Activated CD8-positive, alpha-beta T cell treated with anti-CD3 and anti-CD28 coated beads for 36 hours (primary cell): Measurements from ENCODE around the gene SESTD1. TPM values are rescaled to one million over a fixed set of nuclear protein-coding genes. Genes with fewer than 3 reads are reported as not detected.
A peak's percentile ranks its signal among the peaks of the same experiment; 100 is the strongest.
"Not testable (repeated sequence)": the region's sequence is repeated elsewhere in the genome, so short reads cannot be mapped to it uniquely, and the experiment has no call there.

Experiments
- ATAC-seq: fragments of 200-7000 bp; cut with Tn5 transposase; one replicate; pipeline ENCODE4 v1.10.0; 2021; ENCODE audit warnings: mild to moderate bottlenecking, moderate library complexity
- CTCF ChIA-PET: fragments of 350-600 bp; sonication (Branson Sonifier 250); formaldehyde crosslinking; loops from one replicate; lab custom pipeline; 2021; ENCODE audit warnings: antibody characterized with exemption; lab: Charles Lee
- POLR2A ChIA-PET: fragments of 350-600 bp; sonication (Branson Sonifier 250); formaldehyde crosslinking; loops from one replicate; lab custom pipeline; 2021; ENCODE audit warnings: antibody characterized with exemption; lab: Charles Lee
- DNase-seq: peaks from one replicate; pipeline ENCODE4 v3.0.0-alpha.2; 2020
- H3K27ac Mint-ChIP-seq: one replicate; pipeline ENCODE4 v1.8.0; 2021; ENCODE audit warnings: mild to moderate bottlenecking, mixed read lengths
- H3K27me3 Mint-ChIP-seq: one replicate; pipeline ENCODE4 v1.8.0; 2021; ENCODE audit warnings: mixed read lengths
- H3K36me3 Mint-ChIP-seq: one replicate; pipeline ENCODE4 v1.8.0; 2021; ENCODE audit warnings: low read depth, mixed read lengths
- H3K4me1 Mint-ChIP-seq: one replicate; pipeline ENCODE4 v1.8.0; 2021; ENCODE audit warnings: low read depth, mixed read lengths
- H3K4me3 Mint-ChIP-seq: one replicate; pipeline ENCODE4 v1.8.0; 2021; ENCODE audit warnings: mild to moderate bottlenecking, moderate library complexity, mixed read lengths
- H3K9me3 Mint-ChIP-seq: one replicate; pipeline ENCODE4 v1.8.0; 2021; ENCODE audit warnings: mixed read lengths
- CTCF ChIP-seq: fragments of 200-600 bp; IDR thresholded peaks from one replicate; pipeline ENCODE4 v1.8.0; 2022; ENCODE audit warnings: antibody characterized with exemption, mild to moderate bottlenecking
- intact Hi-C: fragments of 100-400 bp; cut with micrococcal nuclease; formaldehyde crosslinking; loops from one replicate; pipeline ENCODE4 v1.10.0; 2022
- total RNA-seq, 2 experiments: library from RNA; stranded (reverse); gene quantifications; one replicate each; pipeline ENCODE4 v1.2.3, GENCODE V29; 2021

SESTD1 gene
- total RNA-seq, 2 experiments from 2014 or later: 2.6 to 5.6 TPM

GRCh38 chr2:179106342-179106675, 158.3 kb downstream of the SESTD1 start:
- intact Hi-C loops: loop anchor here (5.0 kb wide), 1 partner anchor 74 kb away; no protein-coding TSS in a partner anchor
- no peak for DNase-seq
- no peak for TF ChIP-seq CTCF
- Mint-ChIP-seq H3K9me3 (no peaks in the 10 kb centered on the region), H3K27ac (peak overlapping the region; percentile 40), H3K36me3 (no peaks in the 10 kb centered on the region), H3K4me1 (peaks cover 35% of the 10 kb centered on the region), H3K4me3 (no peak overlapping the region), H3K27me3 (no peaks in the 10 kb centered on the region)
- CTCF ChIA-PET: interaction anchor here (0.8 to 3.3 kb wide), 5 partner anchors 10 to 87 kb away, joined by 3 to 15 read pairs (median 3); no protein-coding TSS in a partner anchor
- peak; percentile 8 for ATAC-seq
- POLR2A ChIA-PET: no interaction called here

GRCh38 chr2:179104736-179105135, 159.9 kb downstream of the SESTD1 start:
- no peaks in the 10 kb centered on the region for H3K36me3 Mint-ChIP-seq
- H3K27me3 Mint-ChIP-seq: no peaks in the 10 kb centered on the region
- no peak overlapping the region for H3K4me3 Mint-ChIP-seq
- H3K4me1 Mint-ChIP-seq: peaks cover 34% of the 10 kb centered on the region
- DNase-seq (no peak), ATAC-seq (peak; percentile 20)
- ChIA-PET POLR2A (interaction anchor here (1.2 kb wide), 1 partner anchor 73 kb away, joined by 4 read pairs; no protein-coding TSS in a partner anchor), CTCF (interaction anchor here (1.1 to 3.3 kb wide), 3 partner anchors 25 to 85 kb away, joined by 3 to 15 read pairs (median 8); no protein-coding TSS in a partner anchor)
- TF ChIP-seq CTCF: no peak
- intact Hi-C loops: loop anchor here (5.0 kb wide), 1 partner anchor 72 kb away; no protein-coding TSS in a partner anchor
- no peaks in the 10 kb centered on the region for H3K9me3 Mint-ChIP-seq
- no peak overlapping the region for H3K27ac Mint-ChIP-seq

- no peaks in the 10 kb centered on the region for H3K36me3 Mint-ChIP-seq
- TF ChIP-seq CTCF: no peak
- no peak overlapping the region for H3K27ac Mint-ChIP-seq
- intact Hi-C loops: no loop called here
- H3K9me3 Mint-ChIP-seq: peaks cover 2% of the 10 kb centered on the region
- H3K4me3 Mint-ChIP-seq: no peak overlapping the region
- peaks cover 17% of the 10 kb centered on the region for H3K4me1 Mint-ChIP-seq
- DNase-seq (no peak), ATAC-seq (no peak)
- CTCF ChIA-PET: interaction anchor here (1.2 kb wide), 1 partner anchor 78 kb away, joined by 3 read pairs; no protein-coding TSS in a partner anchor
- no peaks in the 10 kb centered on the region for H3K27me3 Mint-ChIP-seq
- POLR2A ChIA-PET: no interaction called here
Observed at GRCh38 chr2:179098080-179098689, 166.4 kb downstream of the SESTD1 start.

GRCh38 chr2:179097131-179097530, 167.5 kb downstream of the SESTD1 start:
- POLR2A ChIA-PET: no interaction called here
- no peaks in the 10 kb centered on the region for H3K36me3 Mint-ChIP-seq
- TF ChIP-seq CTCF: no peak
- no peak for ATAC-seq
- H3K27ac Mint-ChIP-seq: no peak overlapping the region
- peaks cover 17% of the 10 kb centered on the region for H3K4me1 Mint-ChIP-seq
- no peak overlapping the region for H3K4me3 Mint-ChIP-seq
- DNase-seq: no peak
- intact Hi-C loops: no loop called here
- CTCF ChIA-PET: no interaction called here
- peaks cover 2% of the 10 kb centered on the region for H3K9me3 Mint-ChIP-seq
- no peaks in the 10 kb centered on the region for H3K27me3 Mint-ChIP-seq

- H3K4me3 Mint-ChIP-seq: no peak overlapping the region
- no peak for TF ChIP-seq CTCF
- no peaks in the 10 kb centered on the region for H3K27me3 Mint-ChIP-seq
- H3K36me3 Mint-ChIP-seq: no peaks in the 10 kb centered on the region
- DNase-seq: peak; percentile 38
- peak; percentile 92 for ATAC-seq
- H3K27ac Mint-ChIP-seq: no peak overlapping the region
- intact Hi-C loops: no loop called here
- peaks cover 17% of the 10 kb centered on the region for H3K4me1 Mint-ChIP-seq
- H3K9me3 Mint-ChIP-seq: peaks cover 4% of the 10 kb centered on the region
- CTCF ChIA-PET: interaction anchor here (1.4 kb wide), 1 partner anchor 10 kb away, joined by 3 read pairs; no protein-coding TSS in a partner anchor
- POLR2A ChIA-PET: interaction anchor here (0.7 kb wide), 1 partner anchor 11 kb away, joined by 3 read pairs; no protein-coding TSS in a partner anchor
Observed at GRCh38 chr2:179096090-179096489, 168.5 kb downstream of the SESTD1 start.

- DNase-seq: peak; percentile 26
- H3K9me3 Mint-ChIP-seq, H3K36me3 Mint-ChIP-seq, POLR2A ChIA-PET, intact Hi-C loops, H3K4me3 Mint-ChIP-seq, H3K27ac Mint-ChIP-seq, ATAC-seq, H3K27me3 Mint-ChIP-seq: not testable (repeated sequence)
- H3K4me1 Mint-ChIP-seq: peaks cover 17% of the 10 kb centered on the region
- CTCF ChIA-PET: interaction anchor here (1.1 to 1.4 kb wide), 2 partner anchors 37 to 73 kb away, joined by 4 to 5 read pairs; no protein-coding TSS in a partner anchor
Observed at GRCh38 chr2:179092912-179093311, 171.7 kb downstream of the SESTD1 start.
